NCI-H345 treated with DMSO at 0.1 percent for 48 hours (cell line): ENCODE results near the gene LTA4H.
A peak's percentile ranks its signal among the peaks of the same experiment; 100 is the strongest.

Experiments
- DNase-seq: peaks from one replicate; lab custom pipeline; 2025; ENCODE audit not compliant: unreplicated experiment; lab: John Stamatoyannopoulos, UW

LTA4H gene

GRCh38 chr12:96034621-96035282, 635 bp downstream of the LTA4H start:
- DNase-seq = no peak

GRCh38 chr12:96033549-96034389, 1.6 kb downstream of the LTA4H start:
- DNase-seq = no peak

DNA sequence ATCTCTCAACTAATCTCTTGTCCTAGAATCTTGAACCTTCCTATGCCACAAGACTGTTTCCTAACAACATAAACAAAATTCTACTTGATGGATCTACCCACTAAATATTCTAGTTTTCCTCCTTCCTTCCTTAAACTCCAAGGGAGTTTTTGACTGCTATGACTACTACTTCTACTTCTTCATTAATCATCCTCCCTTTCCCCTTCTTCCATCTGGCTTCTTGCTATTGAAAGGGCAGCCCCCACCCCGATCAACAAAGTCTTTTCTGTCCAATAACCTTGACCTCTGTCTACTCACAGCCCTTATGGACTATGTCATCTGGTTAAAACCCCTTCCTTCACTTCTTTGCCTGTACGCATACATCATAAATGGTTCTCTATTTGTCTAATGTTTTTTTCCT, 5.6 kb downstream of the LTA4H start:
- no peak for DNase-seq

DNA sequence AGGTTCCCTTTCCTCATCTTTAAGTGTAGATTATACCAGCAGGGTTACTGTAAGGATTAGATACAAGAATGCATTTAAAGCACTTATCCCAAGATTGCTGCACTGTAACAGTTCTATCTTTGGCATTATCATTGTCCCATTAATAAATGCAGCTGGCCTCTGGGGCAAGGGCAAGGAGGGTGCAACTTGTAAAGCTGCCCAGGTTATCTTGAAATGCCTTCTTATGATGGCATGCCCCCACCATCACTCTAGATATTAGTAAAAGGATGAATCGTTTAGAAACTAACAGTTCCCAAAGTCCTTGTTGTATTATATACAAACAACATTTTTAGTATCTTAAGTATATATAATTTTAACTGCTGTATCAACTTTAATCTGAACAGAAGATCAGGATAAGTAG, 6.8 kb downstream of the LTA4H start:
- DNase-seq = no peak

GRCh38 chr12:96026331-96026730, 9.1 kb downstream of the LTA4H start:
- DNase-seq = no peak

DNA sequence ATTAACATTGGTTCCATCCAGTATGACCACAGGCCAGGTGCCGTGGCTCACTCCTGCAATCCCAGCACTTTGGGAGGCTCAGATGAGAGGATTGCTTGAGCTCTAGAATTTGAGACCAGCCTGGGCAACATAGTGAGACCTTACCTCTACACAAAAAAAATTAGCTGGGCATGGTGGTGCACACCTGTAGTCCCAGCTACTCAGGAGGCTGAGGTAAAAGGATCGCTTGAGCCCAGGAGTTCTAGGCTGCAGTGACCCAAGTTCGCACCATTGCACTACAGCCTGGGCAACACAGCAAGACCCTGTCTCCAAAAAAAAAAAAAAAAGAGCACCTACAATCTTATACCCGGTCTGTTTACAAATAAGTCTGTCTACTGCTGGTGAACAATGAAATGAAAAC, 9.9 kb downstream of the LTA4H start:
- no peak for DNase-seq

GRCh38 chr12:96020314-96021003, 14.9 kb downstream of the LTA4H start:
- DNase-seq = no peak

- DNase-seq = no peak
Observed at GRCh38 chr12:96015672-96016071, 19.7 kb downstream of the LTA4H start.

DNA sequence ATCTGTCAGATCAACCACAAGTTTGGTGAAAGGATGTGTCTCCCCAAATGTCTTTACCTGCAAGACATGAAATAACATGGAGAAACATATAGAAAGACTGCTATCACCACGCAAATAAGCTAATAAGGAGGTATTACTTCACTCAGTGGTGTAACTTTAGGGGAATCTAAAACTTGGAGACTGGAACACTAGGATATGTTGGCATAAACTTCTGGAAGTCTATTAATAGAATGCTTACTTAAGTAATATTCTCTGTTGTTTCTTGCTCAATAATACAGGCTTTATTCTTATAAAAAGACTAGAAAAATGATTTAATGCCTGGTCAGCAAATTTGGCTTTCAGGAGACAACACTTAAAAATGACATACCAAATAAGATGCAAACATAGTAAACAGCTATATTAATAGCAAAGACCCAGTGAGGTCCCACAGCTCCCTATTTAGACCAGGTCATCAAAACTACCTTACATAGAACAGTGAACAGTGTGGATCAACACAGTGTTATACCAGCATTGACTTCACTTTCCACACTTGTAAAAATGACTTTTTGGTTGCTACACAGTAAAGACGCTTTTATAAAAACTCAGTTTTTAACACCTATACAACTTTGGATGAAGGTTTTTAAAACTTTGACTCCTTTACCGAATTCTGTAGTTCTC, 20.3 kb downstream of the LTA4H start:
- no peak for DNase-seq

DNA sequence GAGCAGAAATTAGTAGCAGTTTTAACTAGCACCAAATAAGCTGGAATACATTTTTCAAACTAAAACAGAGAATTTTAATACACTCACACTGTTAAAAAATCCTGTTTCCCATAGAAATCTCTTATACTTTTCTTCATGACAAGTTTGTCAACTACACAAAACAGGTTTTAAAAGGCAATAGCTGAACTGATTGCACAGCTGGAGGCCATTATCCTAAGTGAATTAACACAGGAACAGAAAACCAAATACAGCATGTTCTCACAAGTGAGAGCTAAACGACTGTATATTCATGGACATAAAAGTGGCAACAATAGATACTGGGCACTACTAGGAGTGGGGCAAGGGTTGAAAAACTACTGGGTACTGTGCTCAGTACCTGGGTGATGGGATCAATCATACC, 27.7 kb downstream of the LTA4H start:
- DNase-seq = no peak

- no peak for DNase-seq
Observed at GRCh38 chr12:96006727-96007126, 28.7 kb downstream of the LTA4H start.

DNA sequence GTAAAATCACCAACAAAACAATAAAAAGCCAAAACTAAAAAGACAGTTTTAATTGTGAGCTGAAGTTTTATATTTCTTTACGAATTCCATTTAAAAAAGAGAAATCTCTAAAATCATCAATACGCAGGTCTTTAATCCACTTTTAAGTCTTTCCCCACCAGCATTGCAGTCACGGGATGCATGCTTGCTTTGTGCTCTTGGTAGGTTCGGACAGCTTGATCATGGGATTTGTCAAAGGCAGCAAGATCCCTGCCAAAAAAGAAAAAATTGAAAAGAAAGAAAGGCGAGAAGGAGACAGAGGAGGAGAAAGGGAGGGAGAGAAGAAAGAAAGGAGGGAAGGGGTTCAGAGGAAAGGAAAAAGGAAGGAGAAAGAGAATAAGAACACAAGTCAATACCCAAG, 34.5 kb downstream of the LTA4H start:
- DNase-seq = no peak

GRCh38 chr12:95999484-95999883, 35.9 kb downstream of the LTA4H start:
- DNase-seq = no peak

GRCh38 chr12:95998611-95999286, 36.6 kb downstream of the LTA4H start:
- peak; percentile 10 for DNase-seq

DNA sequence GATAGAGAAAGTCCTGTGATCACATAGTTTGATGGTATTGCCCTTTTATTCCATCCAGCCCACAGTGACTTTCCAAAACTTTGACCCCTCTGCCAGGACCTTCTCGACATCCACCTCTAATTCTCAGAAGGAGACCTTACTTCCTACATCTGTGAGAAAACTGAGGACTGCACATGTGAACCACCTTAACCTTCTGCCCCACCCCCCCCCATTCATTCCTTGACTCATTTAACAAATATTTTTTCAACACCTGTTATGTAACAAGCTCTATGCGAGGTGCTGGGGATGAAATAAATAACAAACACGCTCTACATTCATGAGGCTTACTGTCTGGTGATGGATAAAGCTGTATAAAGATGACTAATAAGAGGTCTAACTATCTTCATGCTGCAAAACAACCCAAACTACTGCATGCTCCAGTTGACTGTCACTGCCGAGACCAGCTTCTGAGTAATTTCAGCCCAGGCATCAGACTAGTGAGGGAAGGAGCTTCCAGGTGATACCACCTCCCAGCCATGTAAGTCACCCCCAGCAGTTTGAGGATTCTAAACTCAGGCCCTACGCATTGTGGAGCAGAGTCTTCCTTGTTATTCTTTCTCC, 37.4 kb downstream of the LTA4H start:
- DNase-seq = no peak

- no peak for DNase-seq
Observed at GRCh38 chr12:95997276-95997675, 38.1 kb downstream of the LTA4H start.

GRCh38 chr12:95996034-95996658, 39.2 kb downstream of the LTA4H start, which contains the start of gene HAL:
TSS of gene HAL (minus strand) at chr12:95996344. CDS start at chr12:95995910, 434 bp downstream.
- no peak for DNase-seq

GRCh38 chr12:95995238-95996031, 40.0 kb downstream of the LTA4H start:
- DNase-seq = no peak

GRCh38 chr12:95994476-95994875, 40.9 kb downstream of the LTA4H start:
- DNase-seq = no peak
